ENCODE measurements around the gene CLNK.

Gene CLNK

GRCh38 chr4:10670321-10670720 is 14.2 kb downstream of the CLNK start:
- DNase-seq = no peak
- in situ Hi-C loops (cut with MboI; ENCODE audit: low pct_unique_long_range_greater_than_20kb, low sequenced_read_pairs) = no loop called here

DNA sequence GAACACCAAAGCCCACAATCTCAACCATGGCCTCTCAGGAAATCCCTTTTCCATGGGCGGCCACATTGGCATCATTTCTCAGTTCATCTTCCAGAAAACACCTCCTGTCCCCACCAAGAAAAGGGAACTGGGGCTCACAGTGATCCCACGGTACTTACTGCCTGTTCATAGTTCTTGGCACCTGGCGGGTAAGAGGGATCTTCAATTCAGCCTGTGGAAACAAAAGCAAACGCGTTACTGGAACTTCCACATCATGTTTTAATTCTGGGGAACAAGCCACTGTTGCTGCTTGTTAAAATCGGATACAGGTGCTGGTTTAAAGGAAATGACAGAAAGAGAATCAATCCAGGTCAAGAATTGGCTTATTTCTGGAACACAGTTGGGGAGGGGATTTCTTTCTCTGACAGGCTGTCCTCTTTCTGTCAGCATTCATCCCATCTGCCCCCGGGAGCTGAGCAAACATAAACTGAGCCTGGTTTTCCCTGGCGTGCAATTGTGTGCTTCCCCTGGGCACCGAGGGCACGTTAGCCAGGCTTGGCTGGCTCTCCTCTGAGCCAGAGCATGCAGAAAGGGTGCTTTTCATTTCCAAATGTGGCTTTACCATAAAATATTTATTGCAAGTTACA is 16.8 kb downstream of the CLNK start:
- in situ Hi-C loops (cut with MboI; ENCODE audit: low pct_unique_long_range_greater_than_20kb, low sequenced_read_pairs) = no loop called here
- DNase-seq = no peak

DNA sequence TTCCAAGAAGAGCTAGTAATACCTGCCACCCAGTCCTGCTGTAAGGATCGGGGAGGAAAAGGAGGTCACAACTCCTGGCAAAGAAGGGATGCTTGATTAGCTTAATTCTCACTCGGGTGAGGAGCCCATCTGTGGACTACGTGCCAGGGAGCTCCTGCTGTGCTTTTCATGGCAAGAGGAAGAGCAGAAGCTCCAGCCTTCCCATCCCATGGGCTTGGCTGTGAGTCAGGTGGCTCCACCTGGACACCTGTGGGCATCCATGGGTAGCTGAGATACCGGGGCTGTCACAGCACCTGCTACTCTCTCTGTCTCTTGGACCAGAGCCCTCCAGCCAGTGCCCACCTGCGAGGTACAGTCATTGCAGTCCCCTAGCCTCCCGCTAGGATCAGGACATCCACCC is 18.0 kb downstream of the CLNK start:
- no peak for DNase-seq
- in situ Hi-C loops (cut with MboI; ENCODE audit: low pct_unique_long_range_greater_than_20kb, low sequenced_read_pairs) = no loop called here

GRCh38 chr4:10664408-10664807 is 20.2 kb downstream of the CLNK start:
- DNase-seq = no peak
- in situ Hi-C loops (cut with MboI; ENCODE audit: low pct_unique_long_range_greater_than_20kb, low sequenced_read_pairs) = no loop called here

GRCh38 chr4:10662937-10663336 is 21.6 kb downstream of the CLNK start:
- in situ Hi-C loops (cut with MboI; ENCODE audit: low pct_unique_long_range_greater_than_20kb, low sequenced_read_pairs) = no loop called here

GRCh38 chr4:10661047-10661446 is 23.5 kb downstream of the CLNK start:
- in situ Hi-C loops (cut with MboI; ENCODE audit: low pct_unique_long_range_greater_than_20kb, low sequenced_read_pairs) = no loop called here
- no peak for DNase-seq

More at GRCh38 chr4:10662937-10663336, 21.6 kb downstream of the CLNK start:
- DNase-seq = no peak

DNA sequence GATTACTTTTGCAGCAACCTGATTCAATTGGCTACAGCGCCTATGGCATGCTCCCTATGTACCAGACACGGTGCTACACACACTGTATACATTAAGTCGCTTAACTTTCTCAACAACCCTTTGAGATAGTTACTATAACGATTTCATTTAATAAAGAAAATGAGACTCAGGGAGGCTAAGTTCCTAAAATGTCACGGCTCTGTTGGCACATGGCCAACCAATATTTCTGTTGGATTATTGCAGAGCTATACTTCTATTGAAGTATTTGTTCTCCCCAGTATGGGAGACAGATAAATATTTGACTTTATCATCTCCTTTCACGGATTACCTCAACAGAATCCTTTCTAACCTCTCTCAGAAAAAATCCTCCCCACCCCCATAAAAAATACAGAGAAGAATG is 25.3 kb downstream of the CLNK start:
- no peak for DNase-seq
- in situ Hi-C loops (cut with MboI; ENCODE audit: low pct_unique_long_range_greater_than_20kb, low sequenced_read_pairs) = no loop called here

- in situ Hi-C loops (cut with MboI; ENCODE audit: low pct_unique_long_range_greater_than_20kb, low sequenced_read_pairs) = no loop called here
- DNase-seq = no peak
Observed at GRCh38 chr4:10656988-10657387, 27.6 kb downstream of the CLNK start.

- in situ Hi-C loops (cut with MboI; ENCODE audit: low pct_unique_long_range_greater_than_20kb, low sequenced_read_pairs) = no loop called here
- DNase-seq = no peak
Observed at GRCh38 chr4:10656420-10656819, 28.1 kb downstream of the CLNK start.

DNA sequence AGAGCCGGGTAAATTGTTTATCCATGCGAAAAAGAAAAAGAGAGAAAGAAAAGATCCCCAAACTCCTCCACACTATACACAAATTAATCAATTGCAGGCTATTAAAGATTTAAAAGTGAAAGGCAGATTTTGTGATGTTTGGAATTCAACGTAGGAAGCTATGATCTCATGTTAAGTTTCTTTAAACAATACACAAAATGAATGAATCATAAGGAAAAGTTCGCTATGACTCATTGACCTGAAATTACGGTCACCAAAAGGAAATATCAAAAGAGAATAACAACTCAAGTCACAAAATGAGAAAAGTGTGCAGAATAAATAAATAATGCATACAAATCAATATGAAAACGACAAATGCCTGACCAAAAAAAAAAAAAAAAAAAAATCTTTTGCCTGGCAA is 28.6 kb downstream of the CLNK start:
- in situ Hi-C loops (cut with MboI; ENCODE audit: low pct_unique_long_range_greater_than_20kb, low sequenced_read_pairs) = no loop called here

GRCh38 chr4:10648479-10648878 is 36.1 kb downstream of the CLNK start:
- in situ Hi-C loops (cut with MboI; ENCODE audit: low pct_unique_long_range_greater_than_20kb, low sequenced_read_pairs) = no loop called here
- no peak for DNase-seq

More for the DNA sequence above, 28.6 kb downstream of the CLNK start:
- DNase-seq = no peak

GRCh38 chr4:10647846-10648245 is 36.7 kb downstream of the CLNK start:
- in situ Hi-C loops (cut with MboI; ENCODE audit: low pct_unique_long_range_greater_than_20kb, low sequenced_read_pairs) = no loop called here
- no peak for DNase-seq

GRCh38 chr4:10643600-10644425 is 40.8 kb downstream of the CLNK start:
- no peak for DNase-seq
- in situ Hi-C loops (cut with MboI; ENCODE audit: low pct_unique_long_range_greater_than_20kb, low sequenced_read_pairs) = no loop called here

DNA sequence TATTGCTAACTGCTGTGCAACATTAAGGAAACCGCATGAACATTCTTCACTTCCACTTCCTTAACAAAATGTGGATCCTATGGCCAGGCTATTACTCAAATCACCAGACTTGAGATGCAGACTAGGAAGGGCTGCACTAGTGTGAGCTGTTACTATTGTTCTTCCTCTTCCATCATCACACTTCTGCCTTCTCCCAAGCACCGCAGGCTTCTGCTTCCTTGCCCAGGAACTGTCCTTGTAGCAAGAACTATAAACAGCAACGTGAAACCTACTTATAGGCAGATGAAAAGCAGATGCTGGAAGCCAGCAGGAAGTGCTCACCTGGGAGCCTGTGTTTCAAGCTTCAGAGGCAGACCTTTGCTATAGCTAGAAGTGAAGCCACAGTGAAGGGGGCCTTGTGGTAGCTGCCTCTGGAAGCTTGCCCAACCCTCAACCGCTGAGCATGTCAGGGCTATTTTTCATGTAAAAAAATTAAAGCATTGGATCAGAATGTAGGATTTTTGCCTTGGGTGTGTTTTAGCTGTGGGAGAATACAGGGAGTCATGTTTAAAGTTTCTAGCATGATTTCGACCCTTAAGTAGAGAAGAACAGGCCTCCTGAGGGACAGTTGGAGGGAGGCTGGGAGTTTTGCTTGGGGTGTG is 43.9 kb downstream of the CLNK start:
- DNase-seq = no peak

GRCh38 chr4:10639664-10640063 is 44.9 kb downstream of the CLNK start:
- no peak for DNase-seq
- in situ Hi-C loops (cut with MboI; ENCODE audit: low pct_unique_long_range_greater_than_20kb, low sequenced_read_pairs) = no loop called here

More for the DNA sequence above, 43.9 kb downstream of the CLNK start:
- in situ Hi-C loops (cut with MboI; ENCODE audit: low pct_unique_long_range_greater_than_20kb, low sequenced_read_pairs) = no loop called here

GRCh38 chr4:10639100-10639499 is 45.5 kb downstream of the CLNK start:
- DNase-seq = no peak
- in situ Hi-C loops (cut with MboI; ENCODE audit: low pct_unique_long_range_greater_than_20kb, low sequenced_read_pairs) = no loop called here

GRCh38 chr4:10635091-10635490 is 49.5 kb downstream of the CLNK start:
- in situ Hi-C loops (cut with MboI; ENCODE audit: low pct_unique_long_range_greater_than_20kb, low sequenced_read_pairs) = no loop called here
- DNase-seq = no peak

- in situ Hi-C loops (cut with MboI; ENCODE audit: low pct_unique_long_range_greater_than_20kb, low sequenced_read_pairs) = no loop called here
- no peak for DNase-seq
Observed at GRCh38 chr4:10629394-10629793, 55.2 kb downstream of the CLNK start.

- in situ Hi-C loops (cut with MboI; ENCODE audit: low pct_unique_long_range_greater_than_20kb, low sequenced_read_pairs) = no loop called here
- DNase-seq = no peak
Observed at GRCh38 chr4:10625131-10625530, 59.4 kb downstream of the CLNK start.

DNA sequence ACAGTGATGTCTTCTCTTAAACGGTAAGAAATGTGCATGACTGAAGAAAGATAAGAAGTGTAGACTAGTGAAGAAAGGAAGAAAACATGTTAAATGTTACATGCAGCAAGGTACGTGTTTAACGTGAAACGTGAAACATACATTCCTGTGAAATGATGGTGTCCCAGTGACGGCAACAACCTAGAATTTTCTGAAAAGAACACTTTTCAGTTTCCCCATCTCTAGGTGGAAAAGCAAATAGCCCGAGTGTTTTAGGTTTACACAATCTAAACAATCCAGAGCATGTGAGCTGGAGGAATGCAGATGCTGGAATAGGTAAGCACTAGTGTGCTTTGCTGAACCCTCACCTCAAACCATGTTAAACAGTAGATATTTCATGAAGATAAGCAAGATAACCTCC is 60.7 kb downstream of the CLNK start:
- DNase-seq = no peak
- in situ Hi-C loops (cut with MboI; ENCODE audit: low pct_unique_long_range_greater_than_20kb, low sequenced_read_pairs) = no loop called here
